HPDE6-E6E7 (cell line): Measurements from ENCODE around the gene ATL2.
A peak's percentile ranks its signal among the peaks of the same experiment; 100 is the strongest.
"Not testable (repeated sequence)": the region's sequence is repeated elsewhere in the genome, so short reads cannot be mapped to it uniquely, and the experiment has no call there.

Source experiments
- DNase-seq: peaks from one replicate; pipeline ENCODE4 v3.0.0; 2011; ENCODE audit warnings: missing footprints; ENCODE audit errors: extremely low spot score

The ATL2 gene

GRCh38 chr2:38327580-38327979, 49.5 kb downstream of the ATL2 start:
- DNase-seq, result no peak

- DNase-seq, result no peak
These were observed 53.5 kb downstream of the ATL2 start for GRCh38 chr2:38323623-38324022.

GRCh38 chr2:38322224-38322914, 54.7 kb downstream of the ATL2 start:
- DNase-seq, result no peak

GRCh38 chr2:38319240-38319639, 57.8 kb downstream of the ATL2 start:
- DNase-seq, result not testable (repeated sequence)

GRCh38 chr2:38317725-38318124, 59.3 kb downstream of the ATL2 start:
- DNase-seq, result no peak

GRCh38 chr2:38315707-38316333, 61.3 kb downstream of the ATL2 start:
- DNase-seq, result peak; percentile 15

- no peak for DNase-seq
These were observed 68.3 kb downstream of the ATL2 start for GRCh38 chr2:38308821-38309220.

- DNase-seq, result no peak
These were observed 74.9 kb downstream of the ATL2 start for GRCh38 chr2:38301969-38302702.

GRCh38 chr2:38301340-38301968, 75.6 kb downstream of the ATL2 start:
- DNase-seq, result no peak

- no peak for DNase-seq
These were observed 78.5 kb downstream of the ATL2 start for GRCh38 chr2:38298539-38298938.

- no peak for DNase-seq
These were observed 80.8 kb downstream of the ATL2 start for GRCh38 chr2:38296197-38296780.

- DNase-seq, result no peak
These were observed 82.5 kb downstream of the ATL2 start for GRCh38 chr2:38294597-38294996.

GRCh38 chr2:38293152-38293865, 83.8 kb downstream of the ATL2 start:
- DNase-seq, result no peak

- no peak for DNase-seq
These were observed 86.7 kb downstream of the ATL2 start for GRCh38 chr2:38290332-38290731.

- DNase-seq, result no peak
These were observed 92.1 kb downstream of the ATL2 start for GRCh38 chr2:38284971-38285370.

GRCh38 chr2:38281095-38281742, 95.9 kb downstream of the ATL2 start:
- no peak for DNase-seq

- DNase-seq, result no peak
These were observed 97.9 kb downstream of the ATL2 start for GRCh38 chr2:38279201-38279600.

GRCh38 chr2:38278117-38278438, 99.0 kb downstream of the ATL2 start:
- not testable (repeated sequence) for DNase-seq

- DNase-seq, result no peak
These were observed 99.6 kb downstream of the ATL2 start for GRCh38 chr2:38277245-38278116.
